ENCODE measurements around the gene ANKRD13D.

ANKRD13D gene

DNA sequence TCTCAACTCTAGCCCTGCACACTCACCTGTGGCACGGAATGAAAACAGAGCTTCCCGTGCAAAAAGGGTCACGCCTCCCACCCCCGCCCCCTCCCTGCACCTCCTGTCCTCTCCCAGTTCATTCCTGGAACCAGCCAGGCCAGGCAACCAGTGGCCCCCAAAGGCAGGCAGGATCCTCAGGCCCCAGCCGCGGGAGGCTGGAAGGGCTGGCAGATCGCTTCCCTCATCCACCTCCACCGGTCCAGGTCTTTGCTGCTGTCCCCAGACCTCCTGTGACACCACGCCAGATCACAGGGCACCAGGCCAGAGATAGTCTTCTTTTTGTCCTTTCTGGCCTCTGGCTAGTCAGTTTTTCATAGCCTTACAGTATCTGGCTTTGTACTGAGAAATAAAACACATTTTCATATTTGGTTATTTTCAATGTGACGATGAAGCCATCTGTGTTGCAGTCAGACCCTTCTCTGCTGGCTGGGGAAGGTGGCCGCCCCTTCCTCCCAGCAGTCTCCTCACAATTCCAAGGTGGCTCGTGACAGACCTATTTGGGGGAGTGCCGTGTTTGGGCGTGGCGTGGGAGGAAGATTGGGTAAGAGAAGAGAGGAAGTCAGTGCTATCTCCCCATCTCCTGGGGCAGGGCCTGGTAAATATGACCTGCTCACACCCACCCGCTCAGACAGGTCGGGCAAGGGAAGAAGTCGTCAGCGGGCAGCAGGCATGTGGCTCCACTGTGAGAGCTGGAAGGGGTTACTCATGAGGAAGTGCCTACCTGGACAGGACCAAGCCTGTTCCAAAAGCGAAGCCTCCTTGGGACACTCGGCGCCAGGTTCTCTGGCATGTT is 23.3 kb downstream of the ANKRD13D start:
- TF ChIP-seq, protein P1, sequence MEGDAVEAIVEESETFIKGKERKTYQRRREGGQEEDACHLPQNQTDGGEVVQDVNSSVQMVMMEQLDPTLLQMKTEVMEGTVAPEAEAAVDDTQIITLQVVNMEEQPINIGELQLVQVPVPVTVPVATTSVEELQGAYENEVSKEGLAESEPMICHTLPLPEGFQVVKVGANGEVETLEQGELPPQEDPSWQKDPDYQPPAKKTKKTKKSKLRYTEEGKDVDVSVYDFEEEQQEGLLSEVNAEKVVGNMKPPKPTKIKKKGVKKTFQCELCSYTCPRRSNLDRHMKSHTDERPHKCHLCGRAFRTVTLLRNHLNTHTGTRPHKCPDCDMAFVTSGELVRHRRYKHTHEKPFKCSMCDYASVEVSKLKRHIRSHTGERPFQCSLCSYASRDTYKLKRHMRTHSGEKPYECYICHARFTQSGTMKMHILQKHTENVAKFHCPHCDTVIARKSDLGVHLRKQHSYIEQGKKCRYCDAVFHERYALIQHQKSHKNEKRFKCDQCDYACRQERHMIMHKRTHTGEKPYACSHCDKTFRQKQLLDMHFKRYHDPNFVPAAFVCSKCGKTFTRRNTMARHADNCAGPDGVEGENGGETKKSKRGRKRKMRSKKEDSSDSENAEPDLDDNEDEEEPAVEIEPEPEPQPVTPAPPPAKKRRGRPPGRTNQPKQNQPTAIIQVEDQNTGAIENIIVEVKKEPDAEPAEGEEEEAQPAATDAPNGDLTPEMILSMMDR (conservative IDR thresholded peaks at IDR 0.05) = no peak
- H3K27ac ChIP-seq = peak overlapping the region; percentile 90

- peak overlapping the region; percentile 90 for H3K27ac ChIP-seq
- TF ChIP-seq, protein P1 (conservative IDR thresholded peaks at IDR 0.05) = no peak
These were observed 24.2 kb downstream of the ANKRD13D start for GRCh38 chr11:67313125-67313890.

- TF ChIP-seq, protein P1 (conservative IDR thresholded peaks at IDR 0.05) = no peak
- peak overlapping the region; percentile 90 for H3K27ac ChIP-seq
These were observed 25.1 kb downstream of the ANKRD13D start for GRCh38 chr11:67314218-67314617.

DNA sequence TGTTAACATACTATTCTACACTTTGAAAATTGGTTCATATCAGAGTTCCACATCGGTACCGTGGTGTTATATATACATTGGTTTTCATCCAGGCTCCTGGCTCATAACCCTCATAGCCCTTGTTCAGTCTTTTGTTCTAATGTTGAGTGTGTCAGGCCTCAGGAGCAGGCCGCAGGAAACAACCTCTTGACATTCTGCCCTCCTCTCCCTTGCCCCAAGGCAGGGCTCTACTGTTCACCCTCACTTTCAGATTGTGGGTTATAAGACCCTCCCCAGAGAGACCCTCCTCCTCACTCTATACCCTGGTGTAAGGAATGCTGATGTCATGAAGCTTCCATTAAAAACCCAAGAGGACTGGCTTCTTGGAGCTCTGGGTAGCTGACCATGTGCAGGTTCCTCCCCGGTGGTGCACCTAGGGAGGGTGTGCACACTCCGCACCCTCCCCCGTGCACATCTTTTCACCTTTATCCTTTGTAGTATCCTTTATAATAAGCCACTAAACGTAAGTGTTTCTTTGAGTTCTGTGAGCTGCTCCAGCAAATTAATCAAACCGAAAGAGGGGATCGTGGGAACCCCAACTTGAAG is 26.3 kb downstream of the ANKRD13D start:
- TF ChIP-seq, protein P1 (conservative IDR thresholded peaks at IDR 0.05) = no peak
- H3K27ac ChIP-seq = peak overlapping the region; percentile 95; the same call in 1 of the 2 replicates

DNA sequence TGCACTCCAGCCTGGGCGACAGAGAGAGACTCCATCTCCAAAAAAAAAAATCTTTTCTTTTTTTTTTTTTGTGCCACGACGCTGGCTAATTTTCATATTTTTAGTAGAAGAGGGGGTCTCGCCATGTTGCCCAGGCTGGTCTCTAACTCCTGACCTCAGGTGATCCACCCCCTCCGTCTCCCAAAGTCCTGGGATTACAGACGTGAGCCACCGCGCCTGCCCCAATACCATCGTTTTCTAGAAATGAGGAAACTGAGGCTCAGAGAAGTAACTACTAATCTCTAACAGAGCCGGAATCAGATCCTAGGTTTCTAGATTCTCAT is 27.7 kb downstream of the ANKRD13D start:
- TF ChIP-seq, protein P1 (conservative IDR thresholded peaks at IDR 0.05) = no peak
- H3K27ac ChIP-seq = peak overlapping the region; percentile 95

GRCh38 chr11:67317205-67317887 is 28.2 kb downstream of the ANKRD13D start:
- TF ChIP-seq, protein P1 (conservative IDR thresholded peaks at IDR 0.05) = peak; percentile 100
- peak overlapping the region; percentile 95 for H3K27ac ChIP-seq

All from VCaP (cell line).